Measurements from ENCODE around the gene ZNF438. TPM values are rescaled to one million over a fixed set of nuclear protein-coding genes. Genes with fewer than 3 reads are reported as not detected.
A peak's percentile ranks its signal among the peaks of the same experiment; 100 is the strongest.
"Not testable (repeated sequence)": the region's sequence is repeated elsewhere in the genome, so short reads cannot be mapped to it uniquely, and the experiment has no call there.

ZNF438 gene
- polyA plus RNA-seq (ENCODE audit: insufficient read length in 4 of 4), result 10 to 100 TPM in 2 of 4 donors, 1 to 10 TPM in 2; 7.2 to 11.0 (median 9.3) TPM

- peak; percentile 83 to 89 (median 86) for DNase-seq (ENCODE audit: low read depth in 4 of 4, low spot score in 3 of 4)
Measured at GRCh38 chr10:31031558-31032257, at the start of gene ZNF438. Gene ZNF438, minus strand, starts transcription at chr10:31031865. Its CDS starts 154,831 bp downstream, at chr10:30877034.

GRCh38 chr10:31076610-31076988 is 44.9 kb upstream of the ZNF438 start:
- DNase-seq (ENCODE audit: low read depth in 4 of 4, low spot score in 3 of 4), result no peak

GRCh38 chr10:31075881-31076609 is 44.4 kb upstream of the ZNF438 start:
- no peak for DNase-seq (ENCODE audit: low read depth in 4 of 4, low spot score in 3 of 4)

GRCh38 chr10:31075434-31075833 is 43.8 kb upstream of the ZNF438 start:
- no peak for DNase-seq (ENCODE audit: low read depth in 4 of 4, low spot score in 3 of 4)

- DNase-seq (ENCODE audit: low read depth in 4 of 4, low spot score in 3 of 4), result no peak
Measured at GRCh38 chr10:31074722-31075086, 43.0 kb upstream of the ZNF438 start.

GRCh38 chr10:31073996-31074721 is 42.5 kb upstream of the ZNF438 start:
- DNase-seq (ENCODE audit: low read depth in 4 of 4, low spot score in 3 of 4), result no peak

GRCh38 chr10:31073211-31073610 is 41.5 kb upstream of the ZNF438 start:
- DNase-seq (ENCODE audit: low read depth in 4 of 4, low spot score in 3 of 4), result no peak

- DNase-seq (ENCODE audit: low read depth in 4 of 4, low spot score in 3 of 4), result no peak
Measured at GRCh38 chr10:31072451-31072850, 40.8 kb upstream of the ZNF438 start.

GRCh38 chr10:31071232-31072005 is 39.8 kb upstream of the ZNF438 start:
- DNase-seq (ENCODE audit: low read depth in 4 of 4, low spot score in 3 of 4), result no peak

GRCh38 chr10:31070691-31071090 is 39.0 kb upstream of the ZNF438 start:
- DNase-seq (ENCODE audit: low read depth in 4 of 4, low spot score in 3 of 4), result no peak

GRCh38 chr10:31070025-31070424 is 38.4 kb upstream of the ZNF438 start:
- DNase-seq (ENCODE audit: low read depth in 4 of 4, low spot score in 3 of 4), result no peak

GRCh38 chr10:31069411-31069810 is 37.7 kb upstream of the ZNF438 start:
- no peak for DNase-seq (ENCODE audit: low read depth in 4 of 4, low spot score in 3 of 4)

- DNase-seq (ENCODE audit: low read depth in 4 of 4, low spot score in 3 of 4), result no peak
Measured at GRCh38 chr10:31064348-31064747, 32.7 kb upstream of the ZNF438 start.

- no peak for DNase-seq (ENCODE audit: low read depth in 4 of 4, low spot score in 3 of 4)
Measured at GRCh38 chr10:31063841-31064240, 32.2 kb upstream of the ZNF438 start.

- DNase-seq (ENCODE audit: low read depth in 4 of 4, low spot score in 3 of 4), result no peak
Measured at GRCh38 chr10:31062856-31063255, 31.2 kb upstream of the ZNF438 start.

GRCh38 chr10:31061941-31062340 is 30.3 kb upstream of the ZNF438 start:
- no peak for DNase-seq (ENCODE audit: low read depth in 4 of 4, low spot score in 3 of 4)

GRCh38 chr10:31058795-31059703 is 27.4 kb upstream of the ZNF438 start:
- DNase-seq (ENCODE audit: low read depth in 4 of 4, low spot score in 3 of 4), result no peak

- DNase-seq (ENCODE audit: low read depth in 4 of 4, low spot score in 3 of 4), result not testable (repeated sequence)
Measured at GRCh38 chr10:31056678-31057077, 25.0 kb upstream of the ZNF438 start.

- DNase-seq (ENCODE audit: low read depth in 4 of 4, low spot score in 3 of 4), result no peak
Measured at GRCh38 chr10:31055573-31056251, 24.0 kb upstream of the ZNF438 start.
